DOHH2 (cell line): ENCODE data around the gene MLLT10.

Source experiments
- CTCF ChIP-seq: fragments of 200-600 bp; sonication (generic); IDR thresholded peaks from one replicate; pipeline ENCODE4 v1.5.1; 2014; ENCODE audit warnings: antibody characterized with exemption, mild to moderate bottlenecking, low read depth, low read length; ENCODE audit not compliant: poor library complexity, severe bottlenecking
- EZH2phosphoT487 ChIP-seq: fragments of 200-600 bp; sonication (generic); IDR thresholded peaks from 2 replicates; pipeline ENCODE4 v1.6.1; 2017; ENCODE audit warnings: borderline replicate concordance, mild to moderate bottlenecking, antibody characterized with exemption, low read length, moderate library complexity, mixed read lengths

DNA sequence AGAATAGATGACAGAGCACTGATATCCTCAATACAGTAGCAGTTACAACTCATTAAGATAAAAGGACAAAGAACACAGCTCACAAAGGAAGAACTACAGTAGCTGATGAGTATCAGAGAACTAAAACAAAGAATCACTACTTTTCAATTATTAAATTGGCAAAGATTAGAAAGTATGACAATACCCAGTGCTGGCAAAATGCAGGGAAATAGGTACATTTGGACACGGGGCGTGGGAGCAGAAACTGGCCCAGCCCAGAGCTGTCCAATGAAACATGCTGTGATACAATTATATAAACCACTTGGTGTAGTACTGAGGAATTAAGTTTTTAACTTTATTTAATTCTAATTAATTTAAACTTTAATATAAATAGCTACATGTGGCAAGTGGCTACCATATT, 226.3 kb downstream of the MLLT10 start:
- TF ChIP-seq CTCF (no peak), EZH2phosphoT487 (no peak)
